H9 (cell line): ENCODE measurements around the gene CFL1. TPM values are rescaled to one million over a fixed set of nuclear protein-coding genes. Genes with fewer than 3 reads are reported as not detected.

Experiments used
- DNase-seq: peaks from one replicate; pipeline ENCODE4 v3.0.0-alpha.2; 2017
- H2AFZ ChIP-seq: one replicate; pipeline ENCODE4 v1.6.1; 2013; ENCODE audit warnings: mild to moderate bottlenecking, low read length, control low read depth, moderate library complexity
- H2AK5ac ChIP-seq: 2 replicates; pipeline ENCODE4 v1.6.1; 2013; ENCODE audit warnings: low read length, control low read depth, mixed read lengths; ENCODE audit not compliant: insufficient read length
- H2BK120ac ChIP-seq: one replicate; pipeline ENCODE4 v1.6.1; 2013; ENCODE audit warnings: low read depth, mild to moderate bottlenecking, low read length, control low read depth, inconsistent platforms; ENCODE audit not compliant: poor library complexity, severe bottlenecking
- H2BK12ac ChIP-seq: 2 replicates; pipeline ENCODE4 v1.6.1; 2013; ENCODE audit warnings: low read length, control low read depth, mixed read lengths, low read depth; ENCODE audit not compliant: insufficient read length
- H2BK15ac ChIP-seq: 2 replicates; pipeline ENCODE4 v1.6.1; 2013; ENCODE audit warnings: low read depth, low read length, control low read depth
- H2BK20ac ChIP-seq: one replicate; pipeline ENCODE4 v1.6.1; 2013; ENCODE audit warnings: low read depth, mild to moderate bottlenecking, low read length, control low read depth, inconsistent platforms; ENCODE audit not compliant: poor library complexity, severe bottlenecking
- H2BK5ac ChIP-seq: 2 replicates; pipeline ENCODE4 v1.6.1; 2013; ENCODE audit warnings: low read length, control low read depth, mixed read lengths; ENCODE audit not compliant: insufficient read length
- H3K14ac ChIP-seq: 2 replicates; pipeline ENCODE4 v1.6.1; 2013; ENCODE audit warnings: low read length, control low read depth; ENCODE audit not compliant: insufficient read depth
- H3K18ac ChIP-seq: 2 replicates; pipeline ENCODE4 v1.6.1; 2013; ENCODE audit warnings: low read depth, mild to moderate bottlenecking, mixed read lengths, low read length, control low read depth; ENCODE audit not compliant: insufficient read length
- H3K23ac ChIP-seq: 2 replicates; pipeline ENCODE4 v1.6.1; 2013; ENCODE audit warnings: low read length, control low read depth, mixed read lengths, low read depth; ENCODE audit not compliant: insufficient read length
- H3K23me2 ChIP-seq: 2 replicates; pipeline ENCODE4 v1.6.1; 2013; ENCODE audit warnings: low read depth, mild to moderate bottlenecking, mixed read lengths, low read length, control low read depth; ENCODE audit not compliant: insufficient read length, poor library complexity, severe bottlenecking
- H3K27ac ChIP-seq: 2 replicates; pipeline ENCODE4 v1.5.1; 2013; ENCODE audit warnings: low read length, control low read depth, mixed read lengths, low read depth; ENCODE audit not compliant: insufficient read length
- H3K27me3 ChIP-seq: 2 replicates; pipeline ENCODE4 v1.6.1; 2013; ENCODE audit warnings: low read length, control low read depth, inconsistent platforms; ENCODE audit not compliant: insufficient read depth
- H3K4ac ChIP-seq: 2 replicates; pipeline ENCODE4 v1.6.1; 2013; ENCODE audit warnings: low read depth, mild to moderate bottlenecking, control low read depth, inconsistent platforms, low read length, moderate library complexity
- H3K4me1 ChIP-seq: 2 replicates; pipeline ENCODE4 v1.6.1; 2013; ENCODE audit warnings: low read length, control low read depth, inconsistent platforms; ENCODE audit not compliant: insufficient read depth
- H3K4me2 ChIP-seq: 2 replicates; pipeline ENCODE4 v1.6.1; 2013; ENCODE audit warnings: low read length, control low read depth, mixed read lengths; ENCODE audit not compliant: insufficient read length, insufficient read depth
- H3K56ac ChIP-seq: 2 replicates; pipeline ENCODE4 v1.6.1; 2013; ENCODE audit warnings: low read depth, mild to moderate bottlenecking, mixed read lengths, low read length, control low read depth; ENCODE audit not compliant: insufficient read length
- H3K79me1 ChIP-seq: 2 replicates; pipeline ENCODE4 v1.6.1; 2013; ENCODE audit warnings: low read depth, mild to moderate bottlenecking, moderate library complexity, low read length, control low read depth, inconsistent platforms; ENCODE audit not compliant: insufficient read depth, poor library complexity, severe bottlenecking
- H3K79me2 ChIP-seq: 2 replicates; pipeline ENCODE4 v1.6.1; 2013; ENCODE audit warnings: low read length, control low read depth, inconsistent platforms; ENCODE audit not compliant: insufficient read depth
- H3K9ac ChIP-seq: 2 replicates; pipeline ENCODE4 v1.6.1; 2013; ENCODE audit warnings: low read length, control low read depth, mixed read lengths; ENCODE audit not compliant: insufficient read length; ENCODE audit errors: extremely low read depth
- H3K9me3 ChIP-seq: one replicate; pipeline ENCODE4 v1.6.1; 2013; ENCODE audit warnings: low read depth, low read length, inconsistent platforms; ENCODE audit not compliant: control insufficient read depth
- H3T11ph ChIP-seq: one replicate; pipeline ENCODE4 v1.6.1; 2013; ENCODE audit warnings: mild to moderate bottlenecking, low read length, control low read depth, inconsistent platforms
- H4K20me1 ChIP-seq: one replicate; pipeline ENCODE4 v1.6.1; 2013; ENCODE audit not compliant: control insufficient read depth, insufficient read length, insufficient read depth
- H4K5ac ChIP-seq: 2 replicates; pipeline ENCODE4 v1.6.1; 2013; ENCODE audit warnings: low read depth, mild to moderate bottlenecking, mixed read lengths, low read length, control low read depth; ENCODE audit not compliant: insufficient read length
- H4K8ac ChIP-seq: replicated peaks from 2 replicates; pipeline ENCODE4 v1.6.1; 2013; ENCODE audit warnings: low read length, control low read depth, mixed read lengths, low read depth; ENCODE audit not compliant: insufficient read length
- H4K91ac ChIP-seq: 2 replicates; pipeline ENCODE4 v1.6.1; 2013; ENCODE audit warnings: low read depth, mild to moderate bottlenecking, moderate library complexity, mixed read lengths, low read length, control low read depth; ENCODE audit not compliant: insufficient read length
- H3K27ac Mint-ChIP-seq, 3 experiments: 2 replicates in 2 of 3; 3 replicates in 1 of 3; pipeline ENCODE4 v1.8.0; 2020 to 2021; ENCODE audit warnings: mixed read lengths in 3 of 3, mild to moderate bottlenecking in 1 of 3, moderate library complexity in 1 of 3
- H3K27me3 Mint-ChIP-seq: 2 replicates; pipeline ENCODE4 v1.8.0; 2021; ENCODE audit warnings: low read depth, mild to moderate bottlenecking, moderate library complexity, mixed read lengths
- H3K36me3 Mint-ChIP-seq, 3 experiments: 2 replicates in 2 of 3; 3 replicates in 1 of 3; pipeline ENCODE4 v1.8.0; 2020 to 2021; ENCODE audit warnings: low read depth in 3 of 3, mixed read lengths in 3 of 3; ENCODE audit not compliant: insufficient read depth in 1 of 3
- H3K4me1 Mint-ChIP-seq, 2 experiments: 2 replicates each; pipeline ENCODE4 v1.8.0; 2020; ENCODE audit warnings: mixed read lengths in 2 of 2
- H3K4me3 Mint-ChIP-seq, 2 experiments: 2 replicates in 1 of 2; 3 replicates in 1 of 2; pipeline ENCODE4 v1.8.0; 2020 to 2021; ENCODE audit warnings: mild to moderate bottlenecking in 2 of 2, mixed read lengths in 2 of 2, moderate library complexity in 1 of 2
- H3K9me3 Mint-ChIP-seq, 2 experiments: 2 replicates in 1 of 2; 3 replicates in 1 of 2; pipeline ENCODE4 v1.8.0; 2020; ENCODE audit warnings: mild to moderate bottlenecking in 2 of 2, mixed read lengths in 2 of 2, moderate library complexity in 1 of 2
- CTCF ChIP-seq: fragments of 200-600 bp; sonication (generic); conservative IDR thresholded peaks from 3 replicates; pipeline ENCODE4 v1.8.0; 2021; ENCODE audit warnings: antibody characterized with exemption, mild to moderate bottlenecking
- WGBS: extraction: QIAGEN DNeasy Blood & Tissue Kit; methylation state at CpG from one replicate; pipeline ENCODE4 v1.1.7; 2013; ENCODE audit warnings: missing lambda C conversion rate, low lambda C conversion rate, mixed read lengths; ENCODE audit not compliant: insufficient read length; ENCODE audit errors: extremely low coverage; 5-methylcytosine and 5-hydroxymethylcytosine counted together
- total RNA-seq: library from RNA; stranded (reverse); gene quantifications from 2 replicates; pipeline ENCODE4 v1.2.1, GENCODE V29; 2021

CFL1 gene
- total RNA-seq, 1 experiment from 2014 or later = 1,107 TPM

DNA sequence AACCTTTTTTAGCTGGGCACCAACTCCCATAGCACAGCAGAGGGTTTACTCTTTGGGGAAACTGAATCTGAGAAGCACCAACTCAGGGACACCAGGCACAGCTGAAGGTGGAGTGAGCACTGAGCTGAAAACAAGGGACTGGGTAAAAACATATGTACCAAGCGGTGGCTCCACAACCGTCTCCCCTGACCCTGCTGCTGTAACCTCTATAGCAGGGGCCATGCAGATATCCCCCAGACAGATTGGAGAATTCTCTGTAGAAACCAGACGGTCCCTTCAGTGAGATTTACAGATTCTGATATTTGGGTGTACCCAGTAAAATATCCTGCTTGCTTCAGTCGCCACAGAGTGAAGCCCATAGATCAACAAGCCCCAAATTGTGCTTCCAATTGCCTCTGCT, 28.5 kb downstream of the CFL1 start:
- Histone ChIP-seq H3K23me2 (peaks cover 8% of the 10 kb centered on the region), H2AK5ac (no peak overlapping the region), H2BK120ac (no peak overlapping the region), H2BK15ac (no peak overlapping the region), H3K4me2 (no peak overlapping the region), H3K79me1 (no peaks in the 10 kb centered on the region), H3K18ac (no peak overlapping the region), H3K23ac (no peak overlapping the region), H3K79me2 (no peaks in the 10 kb centered on the region), H3K9me3 (no peaks in the 10 kb centered on the region), H2BK20ac (no peak overlapping the region), H3K27me3 (peaks cover 2% of the 10 kb centered on the region), H3K27ac (no peak overlapping the region), H2BK12ac (no peak overlapping the region), H3K14ac (no peak overlapping the region), H4K5ac (no peak overlapping the region), H3K4me1 (peaks cover 4% of the 10 kb centered on the region; the same call in 1 of the 2 replicates), H3K9ac (no peak overlapping the region), H4K91ac (no peak overlapping the region), H3K56ac (no peak overlapping the region), H3T11ph (no peak overlapping the region), H4K8ac (no peak overlapping the region), H4K20me1 (no peaks in the 10 kb centered on the region), H2AFZ (no peak overlapping the region), H2BK5ac (no peak overlapping the region), H3K4ac (no peak overlapping the region)
- peaks cover 28% of the 10 kb centered on the region for H3K27me3 Mint-ChIP-seq
- TF ChIP-seq CTCF = no peak
- peaks cover 0 to 2% (median 1%) of the 10 kb centered on the region in 3 experiments; a peak in 2 of 7 replicates for H3K36me3 Mint-ChIP-seq
- no CpG with 5 or more reads among the region's 4 CpGs for WGBS
- peaks cover 0 to 6% of the 10 kb centered on the region in 2 experiments; a peak in 1 of 5 replicates for H3K9me3 Mint-ChIP-seq
- DNase-seq = no peak
- peaks cover 4 to 14% of the 10 kb centered on the region in 2 experiments for H3K4me1 Mint-ChIP-seq
- no peak overlapping the region for H3K27ac Mint-ChIP-seq
- H3K4me3 Mint-ChIP-seq = no peak overlapping the region
